ENCODE measurements around the gene LRP1. TPM values are rescaled to one million over a fixed set of nuclear protein-coding genes. Genes with fewer than 3 reads are reported as not detected.

The LRP1 gene
- total and polyA plus RNA-seq, 2 of the 4 experiments (the other 2 are of a cell fraction) = 73.1 to 142 TPM

GRCh38 chr12:57089271-57090245 is 38.7 kb upstream of the LRP1 start:
- TF ChIP-seq MXI1 (IDR thresholded peaks at IDR 0.05; ENCODE audit: borderline replicate concordance, low read depth, low read length) = no peak; the same call in 1 of the 2 replicates
- TF ChIP-seq MAZ (IDR thresholded peaks at IDR 0.05; ENCODE audit: borderline replicate concordance, low read depth, low read length) = 0 out of 2 replicates have a peak, but pooled peaks have one; percentile 15
- Histone ChIP-seq H2BK120ac (ENCODE audit: low read depth, low read length) (peak overlapping the region; percentile 79), H3K79me1 (ENCODE audit: low read depth in 1 of 2, low read length in 2 of 2) (peaks cover 9 to 53% of the 10 kb centered on the region in 2 experiments), H3K27me3 (ENCODE audit: control insufficient read depth, insufficient read depth, low read length) (no peaks in the 10 kb centered on the region), H4K5ac (ENCODE audit: low read depth, low read length) (peak overlapping the region; percentile 85), H2AK9ac (replicated peaks; ENCODE audit: low read depth, low read length, poor library complexity) (peak overlapping the region; percentile 100), H3K4me3 (ENCODE audit: insufficient read depth, low read depth, low read length) (peak overlapping the region; percentile 98), H4K20me1 (ENCODE audit: insufficient read depth, low read length) (peaks cover 51% of the 10 kb centered on the region), H3K9me1 (ENCODE audit: insufficient read depth, low read length) (peaks cover 6% of the 10 kb centered on the region), H3K9me3 (ENCODE audit: control insufficient read depth, insufficient read depth, low read length) (no peaks in the 10 kb centered on the region), H3K9ac (ENCODE audit: low read depth, low read length) (peak overlapping the region; percentile 100), H3K4me1 (ENCODE audit: control insufficient read depth, insufficient read depth, low read length) (peaks cover 38% of the 10 kb centered on the region), H2AK5ac (ENCODE audit: low read depth, low read length) (peak overlapping the region; percentile 93), H3K36me3 (ENCODE audit: control insufficient read depth, insufficient read depth, low read length) (peaks cover 37% of the 10 kb centered on the region), H4K91ac (ENCODE audit: insufficient read depth, low read depth, low read length) (peak overlapping the region; percentile 93), H3K23ac (ENCODE audit: low read depth, low read length) (peak overlapping the region; percentile 90), H3K18ac (ENCODE audit: low read depth, low read length) (peak overlapping the region; percentile 75), H3K4ac (ENCODE audit: low read depth, low read length) (peak overlapping the region; percentile 99), H3K14ac (replicated peaks; ENCODE audit: low read depth, low read length) (peak overlapping the region; percentile 99), H4K8ac (ENCODE audit: low read depth in 2 of 2, low read length in 2 of 2) (peak overlapping the region; percentile 71 to 81; a peak in 3 of 4 replicates), H2BK15ac (ENCODE audit: low read depth, low read length) (no peak overlapping the region; the same call in 2 of the 3 replicates), H2AFZ (replicated peaks; ENCODE audit: low read length, poor library complexity) (peak overlapping the region; percentile 86), H2BK20ac (ENCODE audit: low read depth, low read length) (no peak overlapping the region), H2BK5ac (ENCODE audit: low read depth, low read length, poor library complexity, severe bottlenecking) (peak overlapping the region; percentile 99), H3K56ac (ENCODE audit: extremely low read depth, insufficient read depth, low read length) (peak overlapping the region; percentile 98), H3K4me2 (ENCODE audit: low read depth, low read length) (peak overlapping the region; percentile 77), H3K27ac (ENCODE audit: insufficient read depth, low read length) (peak overlapping the region; percentile 99)
- WGBS, 2 experiments (ENCODE audit: extremely low coverage in 2 of 2, insufficient read length in 1 of 2) = 0% methylated on average over 6 of the region's 45 CpGs; no CpG with 5 or more reads in 1 of the 2 experiments
- in situ Hi-C loops (cut with MboI; ENCODE audit: low sequenced_read_pairs) = no loop called here
- no TSS peak for BruUV-seq (replicated peaks)
- intact Hi-C loops (cut with micrococcal nuclease) = loop anchor here (2.0 kb wide), 1 partner anchor 17 kb away; no protein-coding TSS in a partner anchor
- ATAC-seq (ENCODE audit: low read depth) (peak; percentile 0; the same call in 1 of the 2 replicates), DNase-seq (peak; percentile 51)
- POLR2A ChIA-PET (ENCODE audit: unreplicated experiment) = interaction anchor here (1.1 to 1.7 kb wide), 2 partner anchors 10 to 22 kb away, joined by 4 to 8 read pairs; partner anchors contain the start of gene STAT6
- dilution Hi-C loops (cut with HindIII; ENCODE audit: low sequenced_read_pairs, unreplicated experiment) = no loop called here
- CTCF ChIA-PET = no interaction called here

Data from IMR-90 (cell line).